Fibroblast of lung (primary cell): ENCODE results near the gene MC5R.

Experiments used
- EZH2 ChIP-seq: IDR thresholded peaks from 2 replicates; pipeline ENCODE4 v1.5.1; 2012; ENCODE audit warnings: low read length, control low read depth, mild to moderate bottlenecking; ENCODE audit errors: missing control alignments
- TF ChIP-seq, protein P1 (sequence below), 2 donors: IDR thresholded peaks in 1 of 2; conservative IDR thresholded peaks in 1 of 2; 1 replicate in 1 of 2; 2 replicates in 1 of 2; pipeline ENCODE4 v1.5.1; 2011 to 2012; ENCODE audit warnings: low read length in 2 of 2, control low read depth in 1 of 2, inconsistent platforms in 1 of 2, low read depth in 1 of 2, mild to moderate bottlenecking in 1 of 2

DNA sequence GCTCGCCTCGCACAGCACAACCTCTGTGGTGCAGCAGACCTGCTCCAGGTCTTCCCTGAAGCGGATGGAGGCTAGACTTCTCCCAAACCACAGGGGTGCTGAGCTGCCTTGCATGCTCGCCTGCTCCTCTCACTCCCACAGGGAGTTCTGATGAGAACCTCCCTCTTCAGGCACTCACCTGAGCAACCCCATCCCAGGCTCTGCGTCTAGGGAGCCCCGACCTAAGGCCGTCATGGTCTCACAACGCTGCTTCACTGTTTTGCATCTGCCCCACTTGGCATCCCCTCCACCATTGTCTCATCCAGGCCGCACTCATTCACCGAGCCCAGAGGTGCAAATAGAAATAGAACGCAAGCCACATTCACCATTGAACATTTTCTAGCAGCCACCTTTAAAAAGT is 24.6 kb upstream of the MC5R start:
- TF ChIP-seq, protein P1, sequence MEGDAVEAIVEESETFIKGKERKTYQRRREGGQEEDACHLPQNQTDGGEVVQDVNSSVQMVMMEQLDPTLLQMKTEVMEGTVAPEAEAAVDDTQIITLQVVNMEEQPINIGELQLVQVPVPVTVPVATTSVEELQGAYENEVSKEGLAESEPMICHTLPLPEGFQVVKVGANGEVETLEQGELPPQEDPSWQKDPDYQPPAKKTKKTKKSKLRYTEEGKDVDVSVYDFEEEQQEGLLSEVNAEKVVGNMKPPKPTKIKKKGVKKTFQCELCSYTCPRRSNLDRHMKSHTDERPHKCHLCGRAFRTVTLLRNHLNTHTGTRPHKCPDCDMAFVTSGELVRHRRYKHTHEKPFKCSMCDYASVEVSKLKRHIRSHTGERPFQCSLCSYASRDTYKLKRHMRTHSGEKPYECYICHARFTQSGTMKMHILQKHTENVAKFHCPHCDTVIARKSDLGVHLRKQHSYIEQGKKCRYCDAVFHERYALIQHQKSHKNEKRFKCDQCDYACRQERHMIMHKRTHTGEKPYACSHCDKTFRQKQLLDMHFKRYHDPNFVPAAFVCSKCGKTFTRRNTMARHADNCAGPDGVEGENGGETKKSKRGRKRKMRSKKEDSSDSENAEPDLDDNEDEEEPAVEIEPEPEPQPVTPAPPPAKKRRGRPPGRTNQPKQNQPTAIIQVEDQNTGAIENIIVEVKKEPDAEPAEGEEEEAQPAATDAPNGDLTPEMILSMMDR (conservative IDR thresholded peaks at IDR 0.05 in 1 of 2, IDR thresholded peaks at IDR 0.05 in 1 of 2; ENCODE audit: low read depth in 1 of 2, low read length in 2 of 2): no peak
- TF ChIP-seq EZH2: no peak
